ENCODE data around the gene C5orf46. TPM values are rescaled to one million over a fixed set of nuclear protein-coding genes. Genes with fewer than 3 reads are reported as not detected.

The C5orf46 gene
- total RNA-seq, 2 experiments from 2014 or later, result not detected

Other genes with a start within 250 kb of the C5orf46 start
- gene JAKMIP2, start 123.8 kb downstream of the C5orf46 start, total RNA-seq, result 1 to 10 TPM; 4.5 to 4.9 TPM
- gene SPINK1, start 74.9 kb downstream of the C5orf46 start, total RNA-seq, result not detected
- gene SCGB3A2, start 27.8 kb downstream of the C5orf46 start, total RNA-seq, result not detected
- not detected for gene SPINK5, start 157.4 kb upstream of the C5orf46 start, total RNA-seq

All from activated naive CD8-positive, alpha-beta T cell treated with anti-CD3 and anti-CD28 coated beads, Interleukin-2, amount 10 ng/mL, durations not matched to agents 7 days and 5 days (primary cell).